Fibroblast of lung (primary cell): ENCODE measurements around the gene COX10. TPM values are rescaled to one million over a fixed set of nuclear protein-coding genes. Genes with fewer than 3 reads are reported as not detected.

ENCODE experiments used
- DNase-seq, 2 donors: peaks; one replicate each; pipeline versions ENCODE4 v3.0.0 to v3.0.0-alpha.2; 2010; ENCODE audit warnings: low read depth in 2 of 2
- H2AFZ ChIP-seq: 2 replicates; pipeline ENCODE4 v1.5.1; 2012; ENCODE audit warnings: low read length, control low read depth, inconsistent platforms
- H3K27ac ChIP-seq: 2 replicates; pipeline ENCODE4 v1.5.1; 2011; ENCODE audit warnings: low read length, control low read depth; ENCODE audit not compliant: insufficient read depth
- H3K27me3 ChIP-seq: 2 replicates; pipeline ENCODE4 v1.5.1; 2011; ENCODE audit warnings: mild to moderate bottlenecking, low read length; ENCODE audit not compliant: control insufficient read depth, insufficient read depth
- H3K36me3 ChIP-seq: 2 replicates; pipeline ENCODE4 v1.5.1; 2011; ENCODE audit warnings: low read length; ENCODE audit not compliant: control insufficient read depth, insufficient read depth
- H3K4me1 ChIP-seq: 2 replicates; pipeline ENCODE4 v1.5.1; 2011; ENCODE audit warnings: low read length; ENCODE audit not compliant: control insufficient read depth, insufficient read depth; ENCODE audit errors: extremely low read depth
- H3K4me2 ChIP-seq: 2 replicates; pipeline ENCODE4 v1.5.1; 2011; ENCODE audit warnings: low read length, control low read depth; ENCODE audit not compliant: insufficient read depth; ENCODE audit errors: extremely low read depth
- H3K4me3 ChIP-seq, 4 experiments: fragments of 200-600 bp in 1 of 4; sonication (generic) in 1 of 4; replicated peaks in 1 of 4; 2 replicates each; pipeline ENCODE4 v1.5.1; 2011 to 2016; ENCODE audit warnings: low read length in 4 of 4, low read depth in 3 of 4, mild to moderate bottlenecking in 3 of 4, control low read depth in 2 of 4, inconsistent platforms in 1 of 4, mixed read lengths in 1 of 4; ENCODE audit not compliant: insufficient read depth in 1 of 4; ENCODE audit errors: control extremely low read depth in 1 of 4
- H3K79me2 ChIP-seq: 2 replicates; pipeline ENCODE4 v1.5.1; 2012; ENCODE audit warnings: mild to moderate bottlenecking, low read length, inconsistent platforms; ENCODE audit not compliant: control insufficient read depth, insufficient read depth
- H3K9ac ChIP-seq: 2 replicates; pipeline ENCODE4 v1.5.1; 2011; ENCODE audit warnings: mild to moderate bottlenecking, low read length, control low read depth; ENCODE audit not compliant: insufficient read depth
- H3K9me3 ChIP-seq: 2 replicates; pipeline ENCODE4 v1.5.1; 2012; ENCODE audit warnings: low read depth, low read length; ENCODE audit not compliant: control insufficient read depth, insufficient read depth
- H4K20me1 ChIP-seq: 2 replicates; pipeline ENCODE4 v1.5.1; 2011; ENCODE audit warnings: low read length; ENCODE audit not compliant: control insufficient read depth, insufficient read depth; ENCODE audit errors: extremely low read depth
- EZH2 ChIP-seq: IDR thresholded peaks from 2 replicates; pipeline ENCODE4 v1.5.1; 2012; ENCODE audit warnings: low read length, control low read depth, mild to moderate bottlenecking; ENCODE audit errors: missing control alignments
- polyA plus RNA-seq, 2 donors: library from polyadenylated mRNA; depleted of rRNA in 1 of 2; stranded (reverse) in 1 of 2; unstranded in 1 of 2; fragments of >200 nt; gene quantifications; 2 replicates each; pipeline ENCODE4 v1.2.1, GENCODE V29; 2011 to 2012; ENCODE audit warnings: missing spikeins in 1 of 2
- total RNA-seq: library from RNA; depleted of rRNA; stranded (reverse); fragments of >200 nt; gene quantifications from 2 replicates; pipeline ENCODE4 v1.2.1, GENCODE V29; 2014
- TF ChIP-seq, protein P1 (sequence below), 2 donors: IDR thresholded peaks in 1 of 2; conservative IDR thresholded peaks in 1 of 2; 1 replicate in 1 of 2; 2 replicates in 1 of 2; pipeline ENCODE4 v1.5.1; 2011 to 2012; ENCODE audit warnings: low read length in 2 of 2, control low read depth in 1 of 2, inconsistent platforms in 1 of 2, low read depth in 1 of 2, mild to moderate bottlenecking in 1 of 2

COX10 gene
- total and polyA plus RNA-seq, 2 donors (not counting 1 experiment from before 2014, with no cell fraction given), result 10.6 to 12.5 TPM

DNA sequence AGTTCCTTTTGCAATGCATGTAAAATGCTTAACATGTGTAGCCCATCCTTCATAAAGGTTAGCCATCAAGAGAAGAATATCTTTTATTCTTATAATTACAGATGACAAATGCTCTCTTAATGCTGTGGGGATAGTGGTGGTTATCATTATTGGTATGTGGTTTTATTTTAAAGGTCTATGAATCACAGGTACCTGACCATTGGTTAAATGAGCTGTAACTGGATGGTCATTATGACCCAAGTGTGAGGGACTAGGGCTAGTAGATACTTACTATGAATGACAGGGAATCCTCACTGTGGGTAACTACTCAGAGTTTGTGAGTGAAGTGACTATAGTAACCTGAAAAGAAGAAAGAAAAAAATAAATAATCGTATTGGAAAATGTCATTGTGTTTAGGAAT, 88.5 kb downstream of the COX10 start:
- Histone ChIP-seq H3K4me3 (no peak overlapping the region), H3K4me2 (no peak overlapping the region), H3K9ac (no peak overlapping the region), H3K4me1 (no peaks in the 10 kb centered on the region), H3K9me3 (no peaks in the 10 kb centered on the region), H3K27ac (no peak overlapping the region), H3K79me2 (no peaks in the 10 kb centered on the region), H4K20me1 (no peaks in the 10 kb centered on the region), H3K36me3 (no peaks in the 10 kb centered on the region), H2AFZ (no peak overlapping the region), H3K27me3 (no peaks in the 10 kb centered on the region)
- TF ChIP-seq, protein P1, sequence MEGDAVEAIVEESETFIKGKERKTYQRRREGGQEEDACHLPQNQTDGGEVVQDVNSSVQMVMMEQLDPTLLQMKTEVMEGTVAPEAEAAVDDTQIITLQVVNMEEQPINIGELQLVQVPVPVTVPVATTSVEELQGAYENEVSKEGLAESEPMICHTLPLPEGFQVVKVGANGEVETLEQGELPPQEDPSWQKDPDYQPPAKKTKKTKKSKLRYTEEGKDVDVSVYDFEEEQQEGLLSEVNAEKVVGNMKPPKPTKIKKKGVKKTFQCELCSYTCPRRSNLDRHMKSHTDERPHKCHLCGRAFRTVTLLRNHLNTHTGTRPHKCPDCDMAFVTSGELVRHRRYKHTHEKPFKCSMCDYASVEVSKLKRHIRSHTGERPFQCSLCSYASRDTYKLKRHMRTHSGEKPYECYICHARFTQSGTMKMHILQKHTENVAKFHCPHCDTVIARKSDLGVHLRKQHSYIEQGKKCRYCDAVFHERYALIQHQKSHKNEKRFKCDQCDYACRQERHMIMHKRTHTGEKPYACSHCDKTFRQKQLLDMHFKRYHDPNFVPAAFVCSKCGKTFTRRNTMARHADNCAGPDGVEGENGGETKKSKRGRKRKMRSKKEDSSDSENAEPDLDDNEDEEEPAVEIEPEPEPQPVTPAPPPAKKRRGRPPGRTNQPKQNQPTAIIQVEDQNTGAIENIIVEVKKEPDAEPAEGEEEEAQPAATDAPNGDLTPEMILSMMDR (conservative IDR thresholded peaks at IDR 0.05 in 1 of 2, IDR thresholded peaks at IDR 0.05 in 1 of 2; ENCODE audit: low read depth in 1 of 2, low read length in 2 of 2), result no peak
- no peak for TF ChIP-seq EZH2
- DNase-seq, result peak in 1 of 2 donors; percentile 6

DNA sequence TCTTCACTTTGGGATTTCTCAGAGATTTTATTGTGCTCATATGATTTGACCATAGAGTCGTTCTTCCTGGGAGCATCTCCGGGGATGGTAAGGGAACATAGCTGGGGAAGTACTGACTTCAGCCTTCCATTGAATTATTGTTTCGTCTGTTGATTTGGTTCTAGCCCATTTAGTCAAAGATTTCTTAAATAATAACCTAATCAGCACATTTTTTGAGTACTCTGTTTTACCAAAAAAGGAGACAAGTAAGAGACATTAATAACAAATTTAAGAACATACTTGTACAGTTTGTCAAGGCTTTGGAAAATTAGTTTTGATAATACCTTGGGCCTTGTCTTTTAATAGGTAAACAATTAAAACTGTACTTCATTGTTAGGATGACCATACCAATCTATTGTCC, 89.4 kb downstream of the COX10 start:
- no peak overlapping the region for H3K9ac ChIP-seq
- H3K36me3 ChIP-seq, result no peaks in the 10 kb centered on the region
- no peaks in the 10 kb centered on the region for H3K9me3 ChIP-seq
- H3K27me3 ChIP-seq, result no peaks in the 10 kb centered on the region
- H3K4me2 ChIP-seq, result no peak overlapping the region
- H3K4me3 ChIP-seq, result no peak overlapping the region
- no peak overlapping the region for H3K27ac ChIP-seq
- TF ChIP-seq EZH2, result no peak
- TF ChIP-seq, protein P1 (conservative IDR thresholded peaks at IDR 0.05 in 1 of 2, IDR thresholded peaks at IDR 0.05 in 1 of 2; ENCODE audit: low read depth in 1 of 2, low read length in 2 of 2), result no peak
- no peaks in the 10 kb centered on the region for H3K79me2 ChIP-seq
- DNase-seq, result no peak
- H4K20me1 ChIP-seq, result no peaks in the 10 kb centered on the region
- H3K4me1 ChIP-seq, result no peaks in the 10 kb centered on the region
- H2AFZ ChIP-seq, result no peak overlapping the region

- H3K27me3 ChIP-seq, result no peaks in the 10 kb centered on the region
- TF ChIP-seq EZH2, result no peak
- TF ChIP-seq, protein P1 (conservative IDR thresholded peaks at IDR 0.05 in 1 of 2, IDR thresholded peaks at IDR 0.05 in 1 of 2; ENCODE audit: low read depth in 1 of 2, low read length in 2 of 2), result no peak
Measured at GRCh38 chr17:14161419-14161818, 92.1 kb downstream of the COX10 start.

More at GRCh38 chr17:14161419-14161818, 92.1 kb downstream of the COX10 start:
- no peak overlapping the region for H3K4me3 ChIP-seq
- H3K79me2 ChIP-seq, result no peaks in the 10 kb centered on the region
- no peaks in the 10 kb centered on the region for H3K4me1 ChIP-seq
- no peaks in the 10 kb centered on the region for H4K20me1 ChIP-seq
- H3K9ac ChIP-seq, result no peak overlapping the region
- DNase-seq, result no peak
- no peaks in the 10 kb centered on the region for H3K9me3 ChIP-seq
- no peaks in the 10 kb centered on the region for H3K36me3 ChIP-seq
- H2AFZ ChIP-seq, result no peak overlapping the region
- H3K27ac ChIP-seq, result no peak overlapping the region
- H3K4me2 ChIP-seq, result no peak overlapping the region
